ENCODE data around the gene HDGF. TPM values are rescaled to one million over a fixed set of nuclear protein-coding genes. Genes with fewer than 3 reads are reported as not detected.

The HDGF gene
- total RNA-seq, 6 donors from 2014 or later = 129 to 231 (median 182) TPM

DNA sequence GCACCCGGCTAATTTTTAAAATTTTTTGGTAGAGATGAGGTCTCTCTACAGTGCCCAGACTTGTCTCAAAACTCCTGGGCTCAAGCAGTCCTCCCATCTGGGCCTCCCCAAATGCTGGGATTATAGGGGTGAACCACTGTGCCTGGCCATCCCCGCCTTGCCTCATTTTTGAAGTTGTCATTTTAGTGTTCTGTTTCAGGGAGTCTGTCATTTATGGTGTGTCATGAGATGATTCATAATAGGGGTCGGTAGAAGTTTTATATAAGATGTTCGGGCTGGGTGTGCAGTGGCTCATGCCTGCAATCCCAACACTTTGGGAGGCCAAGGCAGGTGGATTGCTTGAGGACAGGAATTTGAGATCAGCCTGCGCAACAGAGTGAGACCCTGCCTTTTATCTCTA lies 24.3 kb upstream of the HDGF start:
- ATAC-seq (ENCODE audit: low FRiP score in 2 of 2) (no peak), DNase-seq (no peak)
- Histone ChIP-seq H3K9me3 (no peaks in the 10 kb centered on the region), H3K4me3 (no peak overlapping the region), H3K36me3 (peaks cover 0 to 17% (median 0%) of the 10 kb centered on the region in 4 donors), H3K4me1 (peaks cover 13 to 34% (median 26%) of the 10 kb centered on the region in 4 donors), H3K27ac (no peak overlapping the region), H3K27me3 (no peaks in the 10 kb centered on the region)
- TF ChIP-seq EP300 (IDR thresholded peaks at IDR 0.05) (no peak), POLR2AphosphoS5 (IDR thresholded peaks at IDR 0.05) (no peak), POLR2A (IDR thresholded peaks at IDR 0.05) (no peak)
- TF ChIP-seq, protein P1, sequence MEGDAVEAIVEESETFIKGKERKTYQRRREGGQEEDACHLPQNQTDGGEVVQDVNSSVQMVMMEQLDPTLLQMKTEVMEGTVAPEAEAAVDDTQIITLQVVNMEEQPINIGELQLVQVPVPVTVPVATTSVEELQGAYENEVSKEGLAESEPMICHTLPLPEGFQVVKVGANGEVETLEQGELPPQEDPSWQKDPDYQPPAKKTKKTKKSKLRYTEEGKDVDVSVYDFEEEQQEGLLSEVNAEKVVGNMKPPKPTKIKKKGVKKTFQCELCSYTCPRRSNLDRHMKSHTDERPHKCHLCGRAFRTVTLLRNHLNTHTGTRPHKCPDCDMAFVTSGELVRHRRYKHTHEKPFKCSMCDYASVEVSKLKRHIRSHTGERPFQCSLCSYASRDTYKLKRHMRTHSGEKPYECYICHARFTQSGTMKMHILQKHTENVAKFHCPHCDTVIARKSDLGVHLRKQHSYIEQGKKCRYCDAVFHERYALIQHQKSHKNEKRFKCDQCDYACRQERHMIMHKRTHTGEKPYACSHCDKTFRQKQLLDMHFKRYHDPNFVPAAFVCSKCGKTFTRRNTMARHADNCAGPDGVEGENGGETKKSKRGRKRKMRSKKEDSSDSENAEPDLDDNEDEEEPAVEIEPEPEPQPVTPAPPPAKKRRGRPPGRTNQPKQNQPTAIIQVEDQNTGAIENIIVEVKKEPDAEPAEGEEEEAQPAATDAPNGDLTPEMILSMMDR (IDR thresholded peaks at IDR 0.05) = no peak
- 86 to 88% methylated on average over 5 of the region's 5 CpGs for WGBS, 2 donors

DNA sequence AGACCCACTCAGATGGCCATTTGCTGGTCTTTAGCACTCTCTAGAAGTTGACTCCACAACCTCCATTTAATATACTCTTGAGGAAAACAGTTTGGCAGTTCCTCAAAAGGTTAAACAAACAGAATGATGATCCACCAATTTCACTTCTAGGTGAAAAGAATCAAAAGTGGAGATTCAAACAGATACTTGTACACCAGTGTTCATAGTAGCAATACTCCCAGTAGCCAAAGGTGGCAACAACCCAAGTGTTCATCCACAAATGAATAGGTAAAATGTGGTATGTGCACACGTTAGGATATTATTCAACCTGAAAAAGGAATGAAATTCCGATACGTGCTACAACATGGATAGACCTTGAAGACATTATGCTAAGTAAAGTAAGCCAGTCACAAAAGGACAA lies 22.1 kb upstream of the HDGF start:
- Histone ChIP-seq H3K9me3 (no peaks in the 10 kb centered on the region), H3K27me3 (no peaks in the 10 kb centered on the region), H3K36me3 (peaks cover 0 to 26% (median 2%) of the 10 kb centered on the region in 4 donors), H3K4me1 (peaks cover 27 to 56% (median 42%) of the 10 kb centered on the region in 4 donors), H3K4me3 (no peak overlapping the region), H3K27ac (no peak overlapping the region)
- TF ChIP-seq, protein P1 (IDR thresholded peaks at IDR 0.05) = no peak
- TF ChIP-seq POLR2A (IDR thresholded peaks at IDR 0.05) (no peak), EP300 (IDR thresholded peaks at IDR 0.05) (no peak), POLR2AphosphoS5 (IDR thresholded peaks at IDR 0.05) (no peak)
- DNase-seq (no peak), ATAC-seq (ENCODE audit: low FRiP score in 2 of 2) (no peak)
- 91 to 97% methylated on average over 3 of the region's 3 CpGs for WGBS, 2 donors

DNA sequence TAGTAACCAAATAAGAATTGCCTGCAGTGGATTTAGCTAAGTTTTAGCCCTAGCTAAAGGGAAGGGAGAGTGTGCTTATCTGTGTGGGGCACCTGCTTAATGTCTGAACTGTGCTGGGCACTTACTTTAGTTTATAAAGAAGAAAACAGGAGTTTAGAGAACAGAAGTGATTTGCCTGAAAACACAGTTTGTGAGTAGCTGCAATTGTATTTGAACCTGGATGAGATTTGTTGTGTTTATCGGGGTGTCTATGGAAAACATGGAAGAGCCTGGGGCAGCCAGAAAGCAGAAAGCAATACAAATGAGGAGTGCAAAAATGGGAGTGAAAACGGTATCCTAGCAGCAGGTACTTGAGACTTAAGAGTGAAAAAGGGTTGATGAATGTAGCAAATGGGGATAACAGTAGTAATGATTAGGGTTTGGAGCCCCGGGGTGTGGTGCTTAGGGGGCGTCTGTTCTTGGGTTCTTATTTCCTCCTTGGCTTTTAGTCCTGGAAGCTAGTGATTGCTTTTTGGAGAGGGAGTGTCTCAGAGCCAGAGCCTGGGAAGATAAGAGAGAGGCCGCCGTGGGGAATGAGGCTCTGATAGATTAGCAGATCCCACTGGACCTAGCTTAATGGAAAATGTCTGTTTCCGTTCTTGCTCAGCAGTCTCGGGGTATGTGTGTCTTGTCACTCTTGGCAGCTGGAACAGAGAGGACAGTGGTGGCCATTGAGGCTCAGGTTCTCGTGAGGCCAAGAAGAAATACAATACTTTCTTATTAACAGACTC lies 21.4 kb upstream of the HDGF start:
- DNase-seq (no peak), ATAC-seq (ENCODE audit: low FRiP score in 2 of 2) (peak in 1 of 2 donors; percentile 57)
- Histone ChIP-seq H3K9me3 (no peaks in the 10 kb centered on the region), H3K27ac (no peak overlapping the region), H3K36me3 (peaks cover 0 to 26% (median 2%) of the 10 kb centered on the region in 4 donors), H3K4me1 (peaks cover 32 to 56% (median 45%) of the 10 kb centered on the region in 4 donors), H3K27me3 (no peaks in the 10 kb centered on the region), H3K4me3 (no peak overlapping the region)
- 57 to 60% methylated on average over 9 of the region's 9 CpGs for WGBS, 2 donors
- TF ChIP-seq, protein P1 (IDR thresholded peaks at IDR 0.05) = no peak
- TF ChIP-seq EP300 (IDR thresholded peaks at IDR 0.05) (no peak), POLR2A (IDR thresholded peaks at IDR 0.05) (no peak), POLR2AphosphoS5 (IDR thresholded peaks at IDR 0.05) (no peak)

DNA sequence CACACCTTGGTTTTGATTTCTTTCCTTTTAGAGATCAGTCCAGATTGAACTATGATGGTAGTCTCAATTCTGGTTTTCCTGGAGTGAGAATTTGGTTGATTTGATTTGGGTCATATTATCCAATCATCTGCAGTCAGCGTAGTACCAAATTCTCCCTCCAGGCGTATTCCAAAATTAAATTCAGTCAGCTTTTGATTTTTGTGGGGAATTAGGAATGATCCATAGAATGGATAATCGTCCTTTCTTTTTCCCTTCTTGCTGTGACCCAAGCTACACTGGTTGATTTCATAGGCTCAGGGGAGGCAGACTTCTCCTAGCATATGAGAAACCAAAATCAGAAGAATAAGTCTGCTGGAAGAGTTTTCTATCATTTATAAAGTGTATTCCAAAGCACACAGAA lies 20.7 kb upstream of the HDGF start:
- WGBS, 2 donors = 90 to 91% methylated on average over 3 of the region's 3 CpGs
- Histone ChIP-seq H3K9me3 (no peaks in the 10 kb centered on the region), H3K27me3 (no peaks in the 10 kb centered on the region), H3K4me1 (peaks cover 29 to 54% (median 41%) of the 10 kb centered on the region in 4 donors), H3K4me3 (no peak overlapping the region), H3K36me3 (peaks cover 0 to 26% (median 2%) of the 10 kb centered on the region in 4 donors), H3K27ac (no peak overlapping the region)
- TF ChIP-seq POLR2A (IDR thresholded peaks at IDR 0.05) (no peak), EP300 (IDR thresholded peaks at IDR 0.05) (no peak), POLR2AphosphoS5 (IDR thresholded peaks at IDR 0.05) (no peak)
- TF ChIP-seq, protein P1 (IDR thresholded peaks at IDR 0.05) = no peak
- ATAC-seq (ENCODE audit: low FRiP score in 2 of 2) (no peak), DNase-seq (no peak)

All from upper lobe of left lung (tissue), 6 donors.